Measurements from ENCODE around the gene PCMT1.

- no peak for TF ChIP-seq CTCF (IDR thresholded peaks at IDR 0.05)
- TF ChIP-seq POLR2A (IDR thresholded peaks at IDR 0.05) = no peak
Measured at GRCh38 chr6:149815788-149816187, 66.2 kb downstream of the PCMT1 start.

Measured in adrenal gland (tissue), 5 donors.